Nephron (organoid): ENCODE data around the gene TMEM247.

Source experiments
- H3K27ac Mint-ChIP-seq, 3 experiments: 2 replicates each; pipeline ENCODE4 v1.8.0; 2020; ENCODE audit warnings: mixed read lengths in 3 of 3, mild to moderate bottlenecking in 2 of 3, moderate library complexity in 1 of 3
- H3K27me3 Mint-ChIP-seq: 2 replicates; pipeline ENCODE4 v1.8.0; 2021; ENCODE audit warnings: low read depth, mild to moderate bottlenecking, moderate library complexity, mixed read lengths
- H3K36me3 Mint-ChIP-seq: 2 replicates; pipeline ENCODE4 v1.8.0; 2020; ENCODE audit warnings: low read depth, mixed read lengths
- H3K4me1 Mint-ChIP-seq: 2 replicates; pipeline ENCODE4 v1.8.0; 2020; ENCODE audit warnings: mixed read lengths
- H3K4me3 Mint-ChIP-seq, 3 experiments: 2 replicates each; pipeline ENCODE4 v1.8.0; 2020; ENCODE audit warnings: mild to moderate bottlenecking in 3 of 3, mixed read lengths in 3 of 3, moderate library complexity in 2 of 3
- H3K9me3 Mint-ChIP-seq: 2 replicates; pipeline ENCODE4 v1.8.0; 2020; ENCODE audit warnings: mixed read lengths
- TF ChIP-seq, protein P1 (sequence below), 3 experiments: fragments of 200-600 bp; sonication (generic); IDR thresholded peaks; one replicate each; pipeline ENCODE4 v1.5.0; 2021; ENCODE audit warnings: antibody characterized with exemption in 3 of 3; ENCODE audit not compliant: unreplicated experiment in 3 of 3

The TMEM247 gene

GRCh38 chr2:46504221-46504620 is 24.9 kb downstream of the TMEM247 start:
- Mint-ChIP-seq H3K27ac (no peak overlapping the region), H3K9me3 (no peaks in the 10 kb centered on the region), H3K27me3 (peaks cover 28% of the 10 kb centered on the region), H3K4me3 (no peak overlapping the region), H3K36me3 (no peaks in the 10 kb centered on the region), H3K4me1 (peaks cover 5% of the 10 kb centered on the region)
- TF ChIP-seq, protein P1, sequence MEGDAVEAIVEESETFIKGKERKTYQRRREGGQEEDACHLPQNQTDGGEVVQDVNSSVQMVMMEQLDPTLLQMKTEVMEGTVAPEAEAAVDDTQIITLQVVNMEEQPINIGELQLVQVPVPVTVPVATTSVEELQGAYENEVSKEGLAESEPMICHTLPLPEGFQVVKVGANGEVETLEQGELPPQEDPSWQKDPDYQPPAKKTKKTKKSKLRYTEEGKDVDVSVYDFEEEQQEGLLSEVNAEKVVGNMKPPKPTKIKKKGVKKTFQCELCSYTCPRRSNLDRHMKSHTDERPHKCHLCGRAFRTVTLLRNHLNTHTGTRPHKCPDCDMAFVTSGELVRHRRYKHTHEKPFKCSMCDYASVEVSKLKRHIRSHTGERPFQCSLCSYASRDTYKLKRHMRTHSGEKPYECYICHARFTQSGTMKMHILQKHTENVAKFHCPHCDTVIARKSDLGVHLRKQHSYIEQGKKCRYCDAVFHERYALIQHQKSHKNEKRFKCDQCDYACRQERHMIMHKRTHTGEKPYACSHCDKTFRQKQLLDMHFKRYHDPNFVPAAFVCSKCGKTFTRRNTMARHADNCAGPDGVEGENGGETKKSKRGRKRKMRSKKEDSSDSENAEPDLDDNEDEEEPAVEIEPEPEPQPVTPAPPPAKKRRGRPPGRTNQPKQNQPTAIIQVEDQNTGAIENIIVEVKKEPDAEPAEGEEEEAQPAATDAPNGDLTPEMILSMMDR (IDR thresholded peaks at IDR 0.05; ENCODE audit: unreplicated experiment in 3 of 3): no peak

DNA sequence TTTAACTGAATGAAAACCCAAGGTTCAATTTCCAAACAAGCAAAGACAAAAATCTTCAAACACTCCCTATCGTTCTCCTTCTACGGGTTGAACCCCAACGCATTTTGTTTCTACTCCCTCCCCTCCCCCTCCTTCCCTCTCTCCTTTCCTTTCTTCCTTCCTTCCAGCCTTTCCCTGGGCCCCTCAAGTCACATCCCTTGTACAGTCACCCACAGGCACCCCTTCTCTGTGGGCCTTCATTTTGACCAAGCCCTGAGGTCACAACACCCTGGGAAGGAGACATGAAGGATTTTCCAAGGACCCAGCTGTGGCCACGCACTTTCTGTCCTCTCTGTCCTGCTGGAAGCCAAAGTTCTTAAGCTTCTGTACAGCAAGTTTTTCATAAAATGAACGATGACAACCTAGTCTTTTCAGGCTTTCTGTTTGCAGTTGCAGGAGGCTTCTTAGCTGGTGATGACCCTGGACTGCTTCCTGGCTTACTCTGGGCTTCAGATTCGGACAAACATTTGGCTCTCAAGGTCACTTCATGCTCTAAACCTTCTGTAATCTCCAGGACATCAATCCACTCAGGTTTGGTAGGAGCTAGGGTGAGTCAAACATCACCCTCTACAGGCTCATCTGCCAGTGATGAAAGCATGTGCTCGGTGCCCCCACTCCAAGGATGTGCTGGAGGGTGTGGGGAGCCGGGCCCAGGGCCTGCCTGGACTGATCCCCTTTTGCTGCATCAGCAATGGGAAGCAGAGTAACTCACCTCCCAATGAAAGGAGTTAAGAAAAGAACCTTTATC is 25.5 kb downstream of the TMEM247 start:
- no peak overlapping the region for H3K4me3 Mint-ChIP-seq
- peaks cover 5% of the 10 kb centered on the region for H3K4me1 Mint-ChIP-seq
- no peaks in the 10 kb centered on the region for H3K36me3 Mint-ChIP-seq
- TF ChIP-seq, protein P1 (IDR thresholded peaks at IDR 0.05; ENCODE audit: unreplicated experiment in 3 of 3): no peak
- peaks cover 23% of the 10 kb centered on the region for H3K27me3 Mint-ChIP-seq
- H3K27ac Mint-ChIP-seq: no peak overlapping the region
- no peaks in the 10 kb centered on the region for H3K9me3 Mint-ChIP-seq

DNA sequence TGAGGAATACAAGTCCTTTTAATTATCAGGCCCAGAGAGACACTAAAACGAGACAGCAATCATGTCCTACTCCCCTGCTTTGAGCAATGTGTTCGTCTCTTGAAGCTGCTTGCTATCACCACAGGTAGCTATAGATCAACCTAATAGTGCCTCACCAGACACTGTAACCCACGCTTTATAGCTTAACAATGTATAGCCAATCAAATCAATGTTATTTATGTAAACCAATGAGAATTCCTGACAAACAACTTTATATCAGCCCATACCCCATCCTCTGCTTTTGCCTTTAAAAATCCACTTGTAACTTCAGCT is 26.1 kb downstream of the TMEM247 start:
- Mint-ChIP-seq H3K27me3 (peaks cover 19% of the 10 kb centered on the region), H3K9me3 (no peaks in the 10 kb centered on the region), H3K27ac (no peak overlapping the region), H3K4me1 (no peaks in the 10 kb centered on the region), H3K36me3 (no peaks in the 10 kb centered on the region), H3K4me3 (no peak overlapping the region)
- TF ChIP-seq, protein P1 (IDR thresholded peaks at IDR 0.05; ENCODE audit: unreplicated experiment in 3 of 3): no peak

DNA sequence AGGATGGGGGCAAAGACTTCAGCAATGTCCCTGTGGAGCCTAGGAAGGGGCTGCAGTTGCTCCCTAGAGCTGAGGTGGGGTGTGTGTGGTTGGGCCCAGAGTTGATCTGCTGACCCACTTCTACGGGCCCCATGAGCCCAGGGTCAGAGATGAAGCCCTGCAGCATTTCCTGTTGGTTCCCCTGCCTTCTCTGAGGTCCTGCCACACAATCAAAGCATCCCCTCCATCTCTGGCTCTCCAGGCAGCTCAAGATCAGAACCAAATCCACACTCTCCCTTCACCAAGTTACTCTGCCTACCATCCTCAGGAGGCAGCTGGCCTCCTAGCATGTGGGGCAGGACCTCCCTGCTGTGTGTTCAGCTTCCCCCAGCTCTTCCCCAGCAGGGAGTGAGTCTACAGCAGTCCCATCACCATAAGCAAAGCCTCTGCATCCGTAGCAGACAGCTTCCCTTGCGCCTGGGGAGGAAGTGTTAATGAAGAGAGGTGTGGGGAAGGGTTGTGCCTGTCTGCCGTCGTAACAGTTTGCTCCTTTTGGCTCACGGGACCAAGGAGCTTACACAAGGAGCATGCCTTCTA is 26.9 kb downstream of the TMEM247 start:
- Mint-ChIP-seq H3K27me3 (peaks cover 19% of the 10 kb centered on the region), H3K4me1 (no peaks in the 10 kb centered on the region), H3K4me3 (no peak overlapping the region)

DNA sequence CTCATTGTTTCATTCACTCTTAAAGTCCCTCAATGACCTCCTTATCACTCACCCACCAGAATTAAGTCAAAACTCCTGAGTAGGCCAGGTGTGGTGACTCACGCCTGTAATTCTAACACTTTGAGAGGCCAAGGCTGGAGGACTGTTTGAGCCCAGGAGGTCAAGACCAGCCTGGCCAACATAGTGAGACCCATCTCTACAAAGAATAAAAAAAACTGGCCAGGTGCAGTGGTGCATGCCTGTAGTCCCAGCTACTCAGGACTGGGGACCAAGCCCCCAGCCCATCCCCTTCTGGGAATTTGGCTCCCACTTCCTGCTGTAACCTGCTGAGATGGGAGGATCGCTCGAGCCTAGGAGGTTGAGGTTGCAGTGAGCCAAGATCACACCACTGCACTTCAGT is 28.9 kb downstream of the TMEM247 start:
- Mint-ChIP-seq H3K4me3 (no peak overlapping the region), H3K36me3 (no peaks in the 10 kb centered on the region), H3K4me1 (no peaks in the 10 kb centered on the region), H3K27me3 (peaks cover 22% of the 10 kb centered on the region), H3K9me3 (peaks cover 8% of the 10 kb centered on the region), H3K27ac (no peak overlapping the region)
- TF ChIP-seq, protein P1 (IDR thresholded peaks at IDR 0.05; ENCODE audit: unreplicated experiment in 3 of 3): no peak

More for the DNA sequence above, 26.9 kb downstream of the TMEM247 start:
- Mint-ChIP-seq H3K27ac (no peak overlapping the region), H3K36me3 (no peaks in the 10 kb centered on the region), H3K9me3 (no peaks in the 10 kb centered on the region)
- TF ChIP-seq, protein P1 (IDR thresholded peaks at IDR 0.05; ENCODE audit: unreplicated experiment in 3 of 3): no peak

DNA sequence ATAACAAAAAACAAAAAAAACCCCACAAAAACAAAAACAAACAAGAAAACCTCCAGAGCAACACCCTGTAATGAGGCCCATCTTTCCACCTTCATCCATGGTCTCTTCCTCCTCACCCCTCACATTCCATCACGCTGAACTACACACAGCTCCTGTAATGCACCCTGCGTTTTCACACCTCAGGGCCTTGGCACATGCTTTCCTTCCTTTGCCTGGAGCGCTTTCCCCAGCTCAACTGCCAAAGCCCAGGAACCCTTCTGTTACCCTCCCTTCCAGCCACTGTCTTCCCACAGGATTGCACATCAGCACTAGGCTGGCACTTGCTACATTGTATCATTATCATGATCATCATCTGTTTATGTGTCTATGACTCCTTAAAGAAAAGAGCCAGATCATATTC is 29.4 kb downstream of the TMEM247 start:
- H3K27ac Mint-ChIP-seq: no peak overlapping the region
- no peaks in the 10 kb centered on the region for H3K36me3 Mint-ChIP-seq

More for the DNA sequence above, 29.4 kb downstream of the TMEM247 start:
- H3K27me3 Mint-ChIP-seq: peaks cover 22% of the 10 kb centered on the region
- H3K4me1 Mint-ChIP-seq: no peaks in the 10 kb centered on the region
- peaks cover 8% of the 10 kb centered on the region for H3K9me3 Mint-ChIP-seq
- TF ChIP-seq, protein P1 (IDR thresholded peaks at IDR 0.05; ENCODE audit: unreplicated experiment in 3 of 3): no peak
- H3K4me3 Mint-ChIP-seq: no peak overlapping the region
